Fibroblast of mammary gland (primary cell): ENCODE data around the gene DNAH7.

Experiments
- DNase-seq: peaks from one replicate; pipeline ENCODE4 v3.0.0-alpha.2; 2010; ENCODE audit warnings: low read depth
- H3K4me3 ChIP-seq: 2 replicates; pipeline ENCODE4 v1.5.1; 2011; ENCODE audit warnings: low read depth, mild to moderate bottlenecking, low read length, moderate library complexity; ENCODE audit not compliant: control insufficient read depth
- TF ChIP-seq, protein P1 (sequence below): conservative IDR thresholded peaks from 2 replicates; pipeline ENCODE4 v1.5.1; 2011; ENCODE audit warnings: low read depth, low read length, inconsistent platforms; ENCODE audit not compliant: control insufficient read depth, insufficient read depth

The DNAH7 gene

DNA sequence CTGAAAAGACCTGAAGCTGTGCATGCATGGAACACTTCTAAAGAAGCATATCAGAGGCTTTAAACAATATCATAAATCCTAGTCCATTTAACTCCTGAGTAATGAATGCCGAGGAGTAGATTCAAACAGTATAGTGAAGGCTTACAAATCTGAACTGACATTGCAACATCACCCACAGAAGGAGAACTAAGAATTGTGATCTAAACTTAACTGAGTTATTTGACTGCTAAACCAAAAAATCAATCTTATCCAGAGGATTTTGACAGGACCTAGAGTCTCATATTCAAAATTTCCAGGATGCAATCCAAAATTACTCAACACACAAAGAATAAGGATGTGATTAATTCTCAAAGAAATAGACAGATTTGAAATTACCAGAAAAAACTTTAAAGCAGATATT is 230.6 kb downstream of the DNAH7 start:
- peak; percentile 80 for DNase-seq
- H3K4me3 ChIP-seq = no peak overlapping the region
- TF ChIP-seq, protein P1, sequence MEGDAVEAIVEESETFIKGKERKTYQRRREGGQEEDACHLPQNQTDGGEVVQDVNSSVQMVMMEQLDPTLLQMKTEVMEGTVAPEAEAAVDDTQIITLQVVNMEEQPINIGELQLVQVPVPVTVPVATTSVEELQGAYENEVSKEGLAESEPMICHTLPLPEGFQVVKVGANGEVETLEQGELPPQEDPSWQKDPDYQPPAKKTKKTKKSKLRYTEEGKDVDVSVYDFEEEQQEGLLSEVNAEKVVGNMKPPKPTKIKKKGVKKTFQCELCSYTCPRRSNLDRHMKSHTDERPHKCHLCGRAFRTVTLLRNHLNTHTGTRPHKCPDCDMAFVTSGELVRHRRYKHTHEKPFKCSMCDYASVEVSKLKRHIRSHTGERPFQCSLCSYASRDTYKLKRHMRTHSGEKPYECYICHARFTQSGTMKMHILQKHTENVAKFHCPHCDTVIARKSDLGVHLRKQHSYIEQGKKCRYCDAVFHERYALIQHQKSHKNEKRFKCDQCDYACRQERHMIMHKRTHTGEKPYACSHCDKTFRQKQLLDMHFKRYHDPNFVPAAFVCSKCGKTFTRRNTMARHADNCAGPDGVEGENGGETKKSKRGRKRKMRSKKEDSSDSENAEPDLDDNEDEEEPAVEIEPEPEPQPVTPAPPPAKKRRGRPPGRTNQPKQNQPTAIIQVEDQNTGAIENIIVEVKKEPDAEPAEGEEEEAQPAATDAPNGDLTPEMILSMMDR = no peak

DNA sequence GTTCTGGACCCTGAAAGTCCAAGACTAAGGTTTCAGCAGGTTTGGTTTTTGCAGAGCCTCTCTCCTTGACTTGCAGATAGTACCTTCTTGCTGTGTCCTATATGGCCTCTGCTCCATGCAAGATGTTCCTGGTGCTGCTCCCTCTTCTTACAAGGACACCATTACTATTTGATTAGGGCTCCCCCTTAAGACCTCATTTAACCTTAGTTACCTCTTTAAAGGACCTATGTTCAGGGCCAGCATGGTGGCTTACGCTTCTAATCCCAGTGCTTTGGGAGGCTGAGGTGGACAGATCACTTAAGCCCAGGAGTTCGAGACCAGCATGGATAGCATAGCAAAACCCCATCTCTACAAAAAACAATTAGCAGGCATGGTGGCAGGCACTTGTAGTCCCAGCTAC is 232.6 kb downstream of the DNAH7 start:
- H3K4me3 ChIP-seq = no peak overlapping the region
- DNase-seq = no peak
- TF ChIP-seq, protein P1 = no peak

DNA sequence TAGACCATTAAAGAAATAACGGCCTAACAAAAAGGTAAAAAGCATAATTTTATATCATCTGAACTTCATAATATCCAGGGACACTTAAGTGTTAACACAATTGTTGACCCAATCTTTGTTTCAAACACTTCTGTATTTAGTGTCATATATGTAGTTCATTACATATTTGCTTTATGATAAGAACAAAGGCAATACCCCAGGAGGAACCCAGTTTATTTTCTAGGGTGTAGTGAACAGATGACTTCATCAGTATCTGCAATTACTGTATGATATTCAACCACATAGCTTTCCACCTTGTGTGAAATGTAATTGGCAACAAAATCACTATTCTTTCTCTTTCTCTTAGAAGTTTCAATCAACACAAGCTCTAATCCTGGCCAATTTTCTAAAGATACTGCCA is 233.8 kb downstream of the DNAH7 start:
- H3K4me3 ChIP-seq = no peak overlapping the region
- DNase-seq = no peak
- TF ChIP-seq, protein P1 = no peak

DNA sequence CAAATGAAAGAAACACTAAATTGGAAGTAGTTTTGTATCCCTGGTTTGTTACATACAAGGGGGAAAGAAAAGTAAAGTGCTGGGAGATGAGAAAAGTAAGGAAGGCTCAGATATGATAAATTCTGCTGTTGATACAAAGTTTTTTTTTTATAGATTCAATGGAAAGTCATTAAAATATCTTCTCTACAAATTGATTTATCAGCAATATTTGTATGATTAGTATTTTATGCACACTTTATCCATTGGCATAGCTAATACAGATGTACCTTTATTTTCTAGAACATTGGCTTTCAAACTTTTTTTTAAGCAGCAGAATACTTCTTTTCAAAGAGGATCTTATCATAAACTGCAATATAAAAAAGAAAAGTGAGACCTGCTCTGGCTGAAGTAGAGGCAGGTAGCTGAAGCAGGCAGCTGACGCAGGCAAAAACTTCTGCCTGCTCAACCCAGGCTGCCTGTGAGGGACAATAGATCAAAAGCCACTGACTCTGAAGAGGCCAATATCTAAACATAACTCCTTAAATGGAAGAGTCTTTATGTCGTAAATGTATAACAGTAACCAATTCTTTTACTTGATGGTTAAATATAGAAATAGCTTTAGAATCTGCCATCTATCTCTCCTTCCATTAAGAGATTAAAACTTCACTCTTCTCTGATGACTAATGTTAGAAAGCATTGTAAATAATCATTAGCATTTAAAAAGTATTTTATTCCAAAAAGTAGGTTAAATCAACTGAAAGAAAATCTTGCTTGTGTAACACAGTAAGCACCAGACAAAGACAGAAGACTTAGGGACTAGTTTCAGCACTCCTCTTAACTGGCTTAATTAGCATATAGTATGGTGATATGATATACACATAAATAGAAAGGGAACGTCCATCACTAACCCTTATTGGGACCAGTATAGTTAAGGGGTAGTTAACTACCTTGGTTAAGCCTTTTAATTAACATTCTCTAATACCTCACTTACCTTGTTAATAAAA is 237.4 kb downstream of the DNAH7 start:
- no peak overlapping the region for H3K4me3 ChIP-seq
- TF ChIP-seq, protein P1 = no peak
- DNase-seq = no peak

DNA sequence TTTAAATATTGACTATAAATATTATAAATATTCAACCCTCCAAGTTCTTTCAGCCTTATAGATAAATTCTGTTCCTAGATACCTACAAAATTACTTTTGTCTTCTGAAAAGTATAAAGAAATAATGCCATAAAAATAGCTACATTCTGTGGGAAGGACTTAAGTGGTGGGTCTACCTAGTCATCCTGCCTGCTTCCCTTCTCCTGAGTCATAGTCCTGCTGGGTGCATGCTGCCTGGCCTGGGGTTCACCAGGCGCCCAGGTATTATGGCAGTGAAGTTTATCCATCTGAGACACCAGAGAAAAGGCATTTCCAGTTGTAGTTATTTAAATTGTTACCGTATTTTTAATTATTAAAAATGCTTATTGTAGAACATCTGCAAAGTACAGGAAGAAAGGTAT is 244.2 kb downstream of the DNAH7 start:
- no peak overlapping the region for H3K4me3 ChIP-seq
- TF ChIP-seq, protein P1 = no peak
- no peak for DNase-seq

DNA sequence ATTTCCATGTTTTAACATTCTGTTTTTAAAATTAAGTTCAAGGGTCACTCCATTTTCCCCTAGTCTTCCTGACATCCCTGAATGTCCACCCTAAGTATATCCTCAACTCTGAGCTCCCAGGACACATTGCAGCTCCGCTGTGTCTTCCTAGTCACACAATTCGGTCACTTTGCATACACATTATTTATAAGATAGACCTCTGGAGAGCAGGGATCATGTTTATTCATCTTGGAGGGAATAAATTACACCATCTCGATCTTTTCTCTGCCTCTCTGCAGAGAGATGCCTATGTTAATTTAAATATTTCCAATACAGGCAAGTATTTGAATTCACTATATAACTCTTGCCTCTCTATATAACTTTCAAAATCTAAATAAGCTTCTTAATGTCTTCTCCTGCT is 245.4 kb downstream of the DNAH7 start:
- TF ChIP-seq, protein P1 = no peak
- no peak overlapping the region for H3K4me3 ChIP-seq
- no peak for DNase-seq
